ENCODE results near the gene THUMPD3.

DNA sequence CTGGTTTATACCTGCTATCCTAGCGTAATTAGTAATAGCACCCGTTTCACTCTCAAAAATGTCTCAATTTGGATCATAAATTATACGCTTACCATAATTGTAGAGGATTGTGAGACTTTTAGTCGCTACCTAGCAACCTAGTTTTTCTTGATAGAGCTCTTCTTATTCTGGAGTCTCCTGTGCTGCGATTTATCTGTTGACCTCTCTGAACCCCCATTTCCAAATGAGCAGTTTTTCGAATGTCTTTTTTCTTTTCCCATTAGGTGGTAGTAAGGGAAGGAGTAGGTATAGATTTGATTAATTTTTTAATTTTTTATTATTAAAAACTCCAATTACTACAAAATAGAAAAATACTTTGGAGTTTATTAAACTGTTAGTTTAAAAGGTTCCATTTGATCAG lies 45.2 kb downstream of the THUMPD3 start:
- TF ChIP-seq, protein P1, sequence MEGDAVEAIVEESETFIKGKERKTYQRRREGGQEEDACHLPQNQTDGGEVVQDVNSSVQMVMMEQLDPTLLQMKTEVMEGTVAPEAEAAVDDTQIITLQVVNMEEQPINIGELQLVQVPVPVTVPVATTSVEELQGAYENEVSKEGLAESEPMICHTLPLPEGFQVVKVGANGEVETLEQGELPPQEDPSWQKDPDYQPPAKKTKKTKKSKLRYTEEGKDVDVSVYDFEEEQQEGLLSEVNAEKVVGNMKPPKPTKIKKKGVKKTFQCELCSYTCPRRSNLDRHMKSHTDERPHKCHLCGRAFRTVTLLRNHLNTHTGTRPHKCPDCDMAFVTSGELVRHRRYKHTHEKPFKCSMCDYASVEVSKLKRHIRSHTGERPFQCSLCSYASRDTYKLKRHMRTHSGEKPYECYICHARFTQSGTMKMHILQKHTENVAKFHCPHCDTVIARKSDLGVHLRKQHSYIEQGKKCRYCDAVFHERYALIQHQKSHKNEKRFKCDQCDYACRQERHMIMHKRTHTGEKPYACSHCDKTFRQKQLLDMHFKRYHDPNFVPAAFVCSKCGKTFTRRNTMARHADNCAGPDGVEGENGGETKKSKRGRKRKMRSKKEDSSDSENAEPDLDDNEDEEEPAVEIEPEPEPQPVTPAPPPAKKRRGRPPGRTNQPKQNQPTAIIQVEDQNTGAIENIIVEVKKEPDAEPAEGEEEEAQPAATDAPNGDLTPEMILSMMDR (IDR thresholded peaks at IDR 0.05): no peak
- TF ChIP-seq POLR2AphosphoS5 (IDR thresholded peaks at IDR 0.05): no peak
- TF ChIP-seq POLR2A (IDR thresholded peaks at IDR 0.05): no peak

All from breast epithelium (tissue), 3 donors.